Amygdala (tissue), 56 donors: Measurements from ENCODE around the gene THEM5.
A peak's percentile ranks its signal among the peaks of the same experiment; 100 is the strongest.
"Not testable (repeated sequence)": the region's sequence is repeated elsewhere in the genome, so short reads cannot be mapped to it uniquely, and the experiment has no call there.

Source experiments
- DNase-seq, 56 donors: peaks; one replicate each; lab custom pipeline; 2025; lab: John Stamatoyannopoulos, UW

THEM5 gene, protein sequence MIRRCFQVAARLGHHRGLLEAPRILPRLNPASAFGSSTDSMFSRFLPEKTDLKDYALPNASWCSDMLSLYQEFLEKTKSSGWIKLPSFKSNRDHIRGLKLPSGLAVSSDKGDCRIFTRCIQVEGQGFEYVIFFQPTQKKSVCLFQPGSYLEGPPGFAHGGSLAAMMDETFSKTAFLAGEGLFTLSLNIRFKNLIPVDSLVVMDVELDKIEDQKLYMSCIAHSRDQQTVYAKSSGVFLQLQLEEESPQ

DNA sequence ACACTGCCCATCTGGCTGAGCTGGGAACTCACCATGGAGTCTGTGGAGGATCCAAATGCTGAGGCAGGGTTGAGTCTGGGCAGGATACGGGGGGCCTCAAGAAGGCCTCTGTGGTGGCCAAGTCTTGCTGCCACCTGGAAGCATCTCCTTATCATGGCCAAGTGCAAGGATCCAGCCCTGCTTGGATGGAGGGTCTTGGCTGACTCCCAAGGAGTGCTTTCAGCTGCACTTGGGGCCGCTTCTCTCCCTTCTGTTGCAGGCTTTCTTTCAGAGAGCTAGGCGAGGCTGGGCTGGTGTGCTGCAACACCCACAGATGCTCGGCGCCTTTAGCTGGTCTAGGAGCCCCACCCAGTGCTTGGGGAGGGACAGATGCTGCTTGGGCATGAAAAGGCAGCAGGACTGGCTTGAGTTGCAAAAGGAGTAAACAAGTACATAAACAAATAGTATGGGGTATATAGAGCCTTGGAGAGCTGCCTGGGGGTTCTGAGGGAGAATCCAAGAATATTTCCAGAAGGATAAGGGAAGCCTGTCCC, at the start of gene THEM5:
THEM5 (minus strand) TSS at position 302 of the 533 bp plus-strand sequence; CDS start at position 155, 147 bp downstream.
- peak in 2 of 56 donors; percentile 2 to 12 for DNase-seq

DNA sequence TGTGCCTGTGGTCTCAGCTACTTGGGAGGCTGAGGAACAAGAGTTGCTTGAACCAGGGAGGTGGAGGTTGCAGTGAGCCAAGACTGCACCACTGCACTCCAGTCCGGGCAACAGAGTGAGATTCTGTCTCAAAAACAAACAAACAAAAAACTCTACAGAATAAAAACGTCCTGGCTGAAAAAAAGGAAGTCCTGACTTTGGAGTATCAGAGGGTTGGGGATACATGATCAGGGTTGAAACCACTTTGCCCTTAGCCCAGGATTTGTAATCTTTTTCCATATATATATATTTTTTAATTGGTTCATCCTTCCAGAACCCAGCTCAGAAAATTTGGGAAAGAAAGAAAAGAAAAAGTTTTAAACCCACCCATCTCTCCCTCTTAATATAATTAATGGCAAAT, 49.3 kb upstream of the THEM5 start:
- DNase-seq = no peak

DNA sequence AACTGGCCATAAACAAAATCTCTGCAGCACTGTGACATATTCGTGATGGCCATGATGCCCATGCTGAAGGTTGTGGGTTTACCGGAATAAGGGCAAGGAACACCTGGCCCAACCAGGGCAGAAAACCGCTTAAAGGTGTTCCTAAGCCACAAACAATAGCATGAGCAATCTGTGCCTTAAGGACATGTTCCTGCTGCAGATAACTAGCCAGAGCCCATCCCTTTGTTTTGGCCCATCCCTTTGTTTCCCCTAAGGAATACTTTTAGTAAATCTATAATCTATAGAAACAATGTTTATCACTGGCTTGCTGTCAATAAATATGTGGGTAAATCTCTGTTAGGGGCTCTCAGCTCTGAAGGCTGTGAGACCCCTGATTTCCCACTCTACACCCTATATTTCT, 47.3 kb upstream of the THEM5 start:
- DNase-seq = not testable (repeated sequence)

DNA sequence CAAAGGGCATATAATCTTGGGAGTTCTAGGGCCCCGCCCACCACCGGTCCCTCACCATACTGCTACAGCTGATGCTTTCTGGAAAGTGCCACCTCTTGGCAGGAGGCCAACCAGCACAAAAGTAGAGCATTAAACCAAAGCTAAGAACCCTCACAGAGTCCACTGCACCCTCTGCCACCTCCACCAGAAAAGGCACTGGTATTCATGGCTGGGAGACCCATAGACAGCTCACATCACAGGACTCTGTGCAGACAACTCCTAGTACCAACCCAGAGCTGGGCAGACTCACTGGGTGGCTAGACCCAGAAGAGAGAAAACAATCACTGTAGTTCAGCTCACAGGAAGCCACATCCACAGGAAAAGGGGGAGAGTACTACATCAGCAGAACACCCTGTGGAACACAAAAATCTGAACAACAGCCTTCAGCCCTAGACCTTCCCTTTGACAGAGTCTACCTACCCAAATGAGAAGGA, 45.0 kb upstream of the THEM5 start:
- DNase-seq = peak in 1 of 56 donors; percentile 46

DNA sequence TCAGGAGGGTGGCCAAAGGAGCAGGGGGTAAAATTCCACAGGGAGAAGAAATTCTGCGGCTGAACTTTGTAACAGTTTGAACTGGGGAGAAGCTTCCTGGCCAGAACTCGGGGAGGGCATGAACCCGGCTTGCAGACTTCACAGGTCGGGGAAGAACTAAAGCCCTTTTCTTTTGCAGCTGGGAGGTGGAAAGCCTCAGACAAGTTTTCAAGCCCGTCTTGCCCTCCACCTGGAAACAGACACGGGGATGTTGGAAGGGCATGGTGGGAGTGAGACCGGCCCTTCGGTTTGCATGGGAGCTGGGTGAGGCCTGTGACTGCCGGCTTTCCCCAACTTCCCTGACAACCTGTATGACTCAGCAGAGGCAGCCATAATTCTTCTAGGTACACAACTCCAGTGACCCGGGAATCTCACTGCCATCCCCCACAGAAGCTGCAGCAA, 44.5 kb upstream of the THEM5 start:
- DNase-seq = no peak

DNA sequence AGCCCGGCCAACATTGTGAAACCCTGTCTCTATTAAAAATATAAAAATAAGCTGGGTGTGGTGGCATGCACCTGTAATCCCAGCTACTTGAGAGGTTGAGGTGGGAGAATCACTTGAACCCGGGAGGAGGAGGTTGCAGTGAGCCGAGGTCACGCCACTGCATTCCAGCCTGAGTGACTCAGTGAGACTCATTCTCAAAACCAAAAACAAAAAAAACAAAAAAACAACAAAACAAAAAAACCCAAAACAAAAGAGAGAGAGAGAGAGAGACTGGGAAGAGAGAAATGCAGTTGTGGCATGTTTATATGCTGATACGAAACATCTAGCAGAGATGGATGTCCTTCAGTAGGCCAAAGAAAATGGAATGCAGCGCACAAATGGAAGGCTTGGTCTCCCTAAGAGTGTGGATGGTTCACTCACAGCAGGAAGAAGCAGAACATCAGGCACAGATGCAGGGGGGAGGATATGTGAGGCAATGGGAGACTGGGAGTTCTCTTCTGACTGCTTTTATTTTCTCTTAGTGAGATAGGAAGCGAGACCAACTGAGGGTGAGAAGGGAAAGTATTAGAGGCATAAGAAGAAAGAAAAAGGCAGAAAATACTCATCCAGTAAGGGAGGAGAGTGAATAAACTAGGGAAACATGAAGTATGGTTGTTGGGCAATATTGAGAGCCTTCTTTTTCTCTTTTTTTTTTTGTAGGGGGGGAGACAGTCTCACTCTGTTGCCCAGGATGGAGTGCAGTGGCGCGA, 39.8 kb upstream of the THEM5 start:
- no peak for DNase-seq

DNA sequence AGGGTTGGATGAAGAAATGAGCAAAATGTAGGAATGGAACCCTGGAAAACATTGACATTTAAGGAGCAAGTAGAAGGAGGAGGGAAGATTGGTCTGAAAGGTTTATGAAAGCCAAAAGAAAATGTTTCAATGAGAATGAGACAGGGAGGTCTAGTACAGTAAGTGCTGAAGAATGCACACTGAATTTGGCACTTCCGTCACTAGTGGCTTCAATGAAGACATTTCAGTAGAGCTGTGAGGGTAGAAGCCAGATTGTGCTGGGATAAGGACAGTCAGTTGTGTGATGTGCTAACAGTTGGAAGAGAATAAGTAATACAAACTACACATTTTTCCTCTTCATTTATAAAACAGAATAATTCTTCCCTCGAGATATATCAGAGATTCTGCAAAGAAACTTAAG, 38.7 kb upstream of the THEM5 start:
- no peak for DNase-seq

DNA sequence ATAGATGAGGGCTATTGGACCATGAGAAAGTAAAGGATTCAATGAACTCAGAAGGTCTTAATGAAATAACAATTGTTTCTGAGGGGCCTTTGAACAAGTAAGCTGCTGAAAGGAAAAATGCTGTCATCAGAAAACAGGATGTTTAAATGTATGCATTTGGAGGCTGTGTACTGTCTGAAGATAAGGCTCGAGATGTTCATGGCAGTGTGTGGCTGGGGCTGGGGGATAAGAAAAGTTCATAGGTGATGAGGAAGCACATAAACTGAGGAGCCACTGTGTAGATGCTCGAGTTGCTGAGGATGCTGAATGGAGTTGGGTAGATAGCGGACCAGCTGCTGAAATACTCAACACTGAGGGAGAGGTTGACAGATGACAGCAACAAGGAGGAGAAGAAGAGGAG, 38.0 kb upstream of the THEM5 start:
- no peak for DNase-seq

DNA sequence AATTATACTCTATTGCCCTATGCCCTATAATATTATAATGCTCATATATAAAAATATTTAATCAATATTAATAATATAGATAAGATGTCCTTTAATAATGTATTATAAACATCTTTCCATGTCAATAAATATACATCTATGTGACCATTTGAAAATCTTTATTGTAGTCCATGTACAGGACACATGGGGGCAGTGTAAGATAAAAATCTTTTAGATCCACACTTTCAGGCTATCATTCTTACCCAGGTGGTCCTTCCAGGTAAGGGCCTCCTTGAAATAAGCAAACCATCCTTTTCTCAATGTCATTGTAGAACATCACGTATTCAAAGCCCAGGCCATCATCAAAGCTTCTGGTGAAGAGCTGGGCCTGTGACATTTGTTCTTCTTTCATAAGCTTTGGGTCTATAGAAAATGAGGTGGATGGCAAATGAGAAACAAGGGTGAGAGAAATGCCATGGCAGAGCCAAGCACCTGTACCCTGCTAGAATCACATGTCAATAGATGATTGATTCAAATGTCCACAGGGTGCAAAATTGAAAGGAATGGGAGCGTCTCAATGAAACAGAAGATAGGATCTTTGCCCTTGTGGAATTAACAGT, 35.6 kb upstream of the THEM5 start:
- no peak for DNase-seq

DNA sequence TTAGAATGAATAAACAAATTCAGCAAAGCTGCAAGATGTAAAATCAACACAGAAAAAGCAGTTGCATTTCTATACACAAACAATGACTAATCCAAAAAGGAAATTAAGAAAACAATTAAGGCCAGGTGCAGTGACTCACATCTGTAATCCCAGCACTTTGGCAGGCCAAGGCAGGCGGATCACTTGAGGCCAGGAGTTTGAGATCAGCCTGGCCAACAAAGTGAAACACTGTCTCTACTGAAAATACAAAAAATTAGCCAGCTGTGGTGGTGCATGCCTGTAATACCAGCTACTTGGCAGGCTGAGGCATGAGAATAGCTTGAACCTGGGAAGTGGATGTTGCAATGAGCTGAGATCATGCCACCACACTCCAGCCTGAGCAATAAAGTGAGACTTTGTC, 33.5 kb upstream of the THEM5 start:
- no peak for DNase-seq

DNA sequence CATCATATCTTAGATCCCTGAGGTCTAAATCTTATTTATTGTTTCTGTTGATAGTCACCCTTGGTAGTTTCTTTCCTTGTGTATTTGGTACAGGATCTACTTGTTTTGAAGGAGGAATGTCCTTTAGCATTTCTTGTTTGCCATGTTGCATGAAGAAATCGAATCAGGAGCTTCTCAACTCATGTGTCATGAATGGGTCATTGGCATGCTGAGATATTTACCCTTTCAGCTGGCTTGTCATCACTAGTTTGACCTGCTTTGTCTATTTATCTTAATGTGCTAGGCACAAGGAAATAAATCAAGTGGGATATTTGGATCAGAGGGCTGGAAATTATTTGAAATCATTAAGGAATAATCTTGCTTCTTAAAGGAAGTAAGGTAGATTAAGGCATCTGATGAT, 32.0 kb upstream of the THEM5 start:
- DNase-seq = no peak

DNA sequence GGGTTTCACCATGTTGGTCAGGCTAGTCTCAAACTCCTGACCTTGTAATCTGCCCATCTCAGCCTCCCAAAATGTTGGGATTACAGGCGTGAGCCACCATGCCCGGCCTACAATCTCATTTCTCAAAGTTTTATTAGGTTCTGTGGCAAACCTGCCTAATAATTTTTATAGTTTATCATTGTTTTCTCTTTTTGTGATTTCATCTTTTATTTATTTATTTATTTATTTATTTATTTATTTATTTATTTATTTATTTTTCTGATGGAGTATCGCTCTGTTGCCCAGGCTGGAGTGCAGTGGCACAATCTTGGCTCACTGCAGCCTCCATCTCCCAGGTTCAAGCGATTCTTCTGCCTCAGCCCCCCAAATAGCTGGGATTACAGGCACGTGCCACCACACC, 31.4 kb upstream of the THEM5 start:
- not testable (repeated sequence) for DNase-seq

DNA sequence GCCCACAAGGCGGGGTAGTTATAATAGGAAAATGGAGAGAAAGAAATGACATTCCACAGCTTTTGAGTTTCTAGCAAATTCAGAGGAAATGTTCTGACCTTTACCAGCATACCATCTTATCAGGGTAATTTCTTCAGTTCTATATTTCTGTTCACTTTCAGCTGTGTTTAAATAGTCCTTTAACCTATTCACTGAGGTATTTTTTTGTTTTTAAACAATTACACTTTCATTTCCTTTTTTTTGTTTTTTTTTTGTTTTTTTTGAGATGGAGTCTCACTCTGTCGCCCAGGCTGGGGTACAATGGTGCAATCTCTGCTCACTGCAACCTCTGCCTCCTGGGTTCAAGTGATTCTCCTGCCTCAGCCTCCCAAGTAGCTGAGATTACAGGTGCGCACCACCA, 30.9 kb upstream of the THEM5 start:
- not testable (repeated sequence) for DNase-seq

DNA sequence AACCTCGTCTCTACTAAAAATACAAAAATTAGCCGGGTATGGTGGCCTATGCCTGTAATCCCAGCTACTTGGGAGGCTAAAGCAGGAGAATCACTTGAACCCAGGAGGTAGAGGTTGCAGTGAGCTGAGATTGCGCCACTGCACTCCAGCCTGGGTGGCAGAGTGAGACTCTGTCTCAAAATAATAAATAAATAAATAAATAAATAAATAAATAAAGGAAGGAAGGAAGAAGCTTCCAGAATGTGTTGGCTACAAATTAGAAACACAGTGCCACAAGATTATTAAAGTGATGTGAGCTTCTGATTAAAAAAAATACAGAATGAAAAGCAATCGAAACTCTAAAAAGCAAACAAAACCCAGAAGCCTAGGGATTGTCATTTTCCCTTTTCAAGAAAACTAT, 30.4 kb upstream of the THEM5 start:
- DNase-seq = not testable (repeated sequence)

DNA sequence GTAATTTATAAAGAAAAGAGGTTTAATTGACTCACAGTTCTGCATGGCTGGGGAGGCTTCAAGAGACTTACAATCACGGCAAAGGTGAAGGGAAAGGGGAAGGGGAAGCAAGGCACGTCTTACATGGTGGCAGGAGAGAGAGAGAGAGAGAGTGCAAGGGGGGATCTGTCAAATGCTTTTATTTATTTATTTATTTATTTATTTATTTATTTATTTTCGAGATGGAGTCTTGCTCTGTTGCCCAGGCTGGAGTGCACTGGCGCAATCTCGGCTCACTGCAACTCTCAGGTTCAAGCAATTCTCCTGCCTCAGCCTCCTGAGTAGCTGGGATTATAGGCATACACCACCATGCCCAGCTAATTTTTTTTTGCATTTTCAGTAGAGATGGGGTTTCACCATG, 29.4 kb upstream of the THEM5 start:
- not testable (repeated sequence) for DNase-seq

DNA sequence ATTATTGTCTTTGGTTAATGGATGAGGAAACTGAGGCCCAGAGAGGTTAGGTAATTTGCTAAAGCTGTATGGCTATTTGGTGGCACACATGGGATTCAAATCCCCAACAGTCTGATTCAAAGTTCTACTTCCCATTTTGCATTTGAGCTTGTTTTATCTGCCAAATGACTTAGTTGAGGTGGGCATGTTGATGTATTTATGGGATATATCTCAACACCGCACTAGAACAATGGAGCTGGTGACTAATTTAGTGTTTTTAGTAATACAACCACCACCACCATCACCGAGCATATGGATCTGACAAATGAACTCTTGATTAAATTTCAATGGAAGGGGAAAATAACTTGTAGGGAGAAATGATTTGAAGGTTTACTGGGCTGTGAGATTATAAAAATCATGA, 29.0 kb upstream of the THEM5 start:
- DNase-seq = no peak

DNA sequence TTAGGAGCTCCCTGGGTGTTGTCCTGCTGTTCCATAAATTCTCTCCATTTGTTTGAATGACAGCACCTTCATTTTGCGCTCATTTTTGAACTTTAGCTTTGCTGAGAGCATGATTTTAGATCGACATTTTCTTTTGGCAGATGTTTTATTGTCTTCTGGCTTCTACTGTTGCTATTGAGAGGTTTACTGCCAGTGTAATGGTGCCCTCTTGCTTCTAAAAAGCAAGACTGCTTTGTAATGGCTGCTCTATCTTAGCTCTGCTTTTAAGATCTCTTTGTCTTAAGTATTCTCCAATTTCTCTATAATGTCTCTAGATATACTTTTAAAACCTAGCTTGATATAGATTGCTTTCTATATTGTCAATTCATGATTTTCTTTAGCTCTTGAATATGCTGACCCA, 28.0 kb upstream of the THEM5 start:
- DNase-seq = peak in 2 of 56 donors; percentile 9 to 10

DNA sequence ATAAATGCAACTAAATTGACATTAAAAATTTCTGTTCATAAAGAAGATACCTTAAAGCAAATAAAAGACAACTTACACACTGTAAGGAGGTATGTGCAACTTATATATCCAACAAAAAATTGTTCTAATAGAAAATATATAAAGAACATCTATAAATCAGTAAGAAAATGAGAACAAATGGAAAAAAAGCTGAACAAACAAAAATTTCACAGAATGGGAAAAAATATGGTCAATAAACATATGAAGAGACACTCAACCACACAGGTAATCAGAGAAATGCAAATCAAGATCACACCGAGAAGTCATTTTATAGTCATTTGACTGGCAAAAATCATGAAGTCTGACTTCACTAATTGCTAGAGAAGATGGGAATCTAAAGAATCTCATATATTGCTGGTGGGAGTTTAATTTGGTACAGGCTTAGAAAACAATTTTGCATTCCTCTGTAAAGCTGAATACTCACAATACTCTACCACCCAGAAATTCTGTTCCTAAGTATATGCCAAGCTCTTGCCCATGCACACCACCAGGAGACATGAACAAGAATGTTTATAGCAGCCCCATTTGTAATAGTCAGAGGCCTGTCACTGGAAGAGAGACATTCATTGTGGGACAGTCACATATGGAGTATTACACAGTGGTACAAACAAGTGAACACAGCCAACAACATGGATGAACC, 22.0 kb upstream of the THEM5 start:
- no peak for DNase-seq

DNA sequence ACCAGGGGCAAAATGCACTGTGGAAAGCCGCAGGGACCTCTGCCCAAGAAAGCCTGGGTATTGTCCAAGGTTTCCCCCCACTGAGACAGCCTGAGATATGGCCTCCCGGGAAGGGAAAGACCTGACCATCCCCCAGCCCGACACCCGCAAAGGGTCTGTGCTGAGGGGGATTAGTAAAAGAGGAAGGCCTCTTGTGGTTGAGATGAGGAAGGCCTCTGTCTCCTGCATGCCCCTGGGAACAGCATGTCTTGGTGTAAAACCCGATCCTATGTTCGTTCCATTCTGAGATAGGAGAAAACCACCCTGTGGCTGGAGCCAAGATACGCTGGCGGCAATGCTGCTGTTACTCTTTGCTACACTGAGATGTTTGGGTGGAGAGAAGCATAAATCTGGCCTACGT, 19.3 kb upstream of the THEM5 start:
- not testable (repeated sequence) for DNase-seq

DNA sequence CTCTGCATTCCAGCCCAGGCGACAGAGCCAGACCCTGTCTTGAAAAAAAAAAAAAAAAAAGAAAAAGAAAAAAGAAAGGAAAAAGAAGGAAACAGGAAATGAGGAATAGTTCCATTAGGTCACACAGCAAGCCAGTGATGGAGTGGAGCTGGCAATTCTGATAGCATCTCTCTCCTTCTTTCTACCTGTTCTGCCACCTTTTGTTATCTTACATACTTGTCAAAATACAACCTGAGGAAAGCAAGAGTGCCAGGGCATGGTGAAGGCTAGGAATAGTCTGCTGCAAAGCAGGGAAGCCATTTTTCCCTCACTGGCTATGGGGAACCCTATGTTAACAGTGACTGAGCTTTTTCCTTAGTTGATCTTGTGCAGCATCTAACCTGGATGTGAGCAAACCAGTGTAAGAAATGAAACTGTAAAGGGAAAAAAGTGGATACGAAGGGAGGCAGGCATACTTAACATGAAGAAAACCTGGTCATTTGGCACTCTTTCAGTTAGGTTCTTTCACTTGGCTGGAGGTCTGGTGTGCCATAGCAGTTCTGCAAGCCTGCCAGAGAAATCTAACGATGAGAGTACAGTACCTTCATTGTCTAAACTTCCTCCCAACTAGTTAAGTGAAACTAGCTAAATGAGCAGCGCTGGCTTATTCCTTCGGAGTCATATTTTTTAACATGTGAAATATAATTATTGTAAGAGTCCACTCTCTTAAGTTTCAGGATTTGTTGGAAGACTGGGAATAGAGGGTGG, 17.9 kb upstream of the THEM5 start:
- no peak for DNase-seq
